SK-N-SH (cell line): ENCODE measurements around the gene MROH2A. TPM values are rescaled to one million over a fixed set of nuclear protein-coding genes. Genes with fewer than 3 reads are reported as not detected.

ENCODE experiments used
- CTCF ChIA-PET: fragments of 300-600, 350-600 bp; formaldehyde crosslinking; extraction: SDS; loops from one replicate; lab custom pipeline; 2021; lab: Yijun Ruan, JAX
- POLR2A ChIA-PET: fragments of 350-600 bp; sonication (Branson Sonifier 250); formaldehyde crosslinking; extraction: SDS; loops from one replicate; lab custom pipeline; 2020; ENCODE audit warnings: antibody characterized with exemption, inconsistent platforms; lab: Yijun Ruan, JAX
- DNase-seq: peaks from one replicate; pipeline ENCODE4 v3.0.0; 2012
- H2AFZ ChIP-seq: fragments of 200-600 bp; sonication (generic); 2 replicates; pipeline ENCODE4 v1.8.1; 2016; ENCODE audit warnings: antibody characterized with exemption, mild to moderate bottlenecking, low read depth
- H3F3A ChIP-seq: fragments of 200-600 bp; sonication (generic); replicated peaks from 2 replicates; pipeline ENCODE3; 2016; ENCODE audit warnings: antibody characterized with exemption, mild to moderate bottlenecking; ENCODE audit not compliant: insufficient read depth
- H3K27ac ChIP-seq, 2 experiments: fragments of 200-500 bp in 1 of 2; fragments of 200-600 bp in 1 of 2; sonication (Bioruptor generic) in 1 of 2; sonication (generic), shearing (Covaris generic) in 1 of 2; 2 replicates each; pipeline versions ENCODE4 v1.5.1 to v1.6.1; 2014 to 2016; ENCODE audit warnings: low read depth in 2 of 2, inconsistent platforms in 1 of 2, low read length in 1 of 2, mild to moderate bottlenecking in 1 of 2, mixed read lengths in 1 of 2
- H3K27me3 ChIP-seq: fragments of 200-600 bp; sonication (generic), shearing (Covaris generic); 2 replicates; pipeline ENCODE4 v1.6.1; 2016; ENCODE audit warnings: mixed run types; ENCODE audit not compliant: insufficient read depth
- H3K36me3 ChIP-seq, 2 experiments: fragments of 200-500 bp in 1 of 2; fragments of 200-600 bp in 1 of 2; sonication (Bioruptor generic) in 1 of 2; sonication (generic) in 1 of 2; replicated peaks in 1 of 2; 2 replicates each; pipeline versions ENCODE3 to v1.5.1; 2014 to 2016; ENCODE audit warnings: low read length in 1 of 2, mild to moderate bottlenecking in 1 of 2; ENCODE audit not compliant: insufficient read depth in 2 of 2, control insufficient read depth in 1 of 2
- H3K4me1 ChIP-seq, 2 experiments: fragments of 200-500 bp in 1 of 2; fragments of 200-600 bp in 1 of 2; sonication (Bioruptor generic) in 1 of 2; sonication (generic), shearing (Covaris generic) in 1 of 2; 2 replicates each; pipeline versions ENCODE4 v1.5.1 to v1.6.1; 2014 to 2016; ENCODE audit warnings: low read depth in 1 of 2, low read length in 1 of 2, mixed run types in 1 of 2; ENCODE audit not compliant: insufficient read depth in 2 of 2, control insufficient read depth in 1 of 2
- H3K4me2 ChIP-seq: fragments of 200-600 bp; sonication (generic), shearing (Covaris generic); 2 replicates; pipeline ENCODE4 v1.6.1; 2017; ENCODE audit warnings: mixed run types
- H3K4me3 ChIP-seq, 2 experiments: fragments of 200-500 bp in 1 of 2; fragments of 200-600 bp in 1 of 2; sonication (Bioruptor generic) in 1 of 2; sonication (generic), shearing (Covaris generic) in 1 of 2; 2 replicates each; pipeline versions ENCODE4 v1.5.1 to v1.8.1; 2014 to 2016; ENCODE audit warnings: low read depth in 2 of 2, inconsistent platforms in 1 of 2, low read length in 1 of 2, mild to moderate bottlenecking in 1 of 2, mixed read lengths in 1 of 2, moderate library complexity in 1 of 2
- H3K79me2 ChIP-seq: fragments of 200-600 bp; sonication (generic); 2 replicates; pipeline ENCODE4 v1.8.1; 2017; ENCODE audit warnings: mild to moderate bottlenecking; ENCODE audit not compliant: insufficient read depth
- H3K9ac ChIP-seq: fragments of 200-600 bp; sonication (generic); 2 replicates; pipeline ENCODE4 v1.6.1; 2017; ENCODE audit warnings: mixed run types
- H3K9me2 ChIP-seq: fragments of 200-600 bp; sonication (generic); 2 replicates; pipeline ENCODE4 v1.6.1; 2017; ENCODE audit warnings: mixed run types
- H3K9me3 ChIP-seq: fragments of 200-600 bp; sonication (generic); 2 replicates; pipeline ENCODE4 v1.6.1; 2017; ENCODE audit warnings: mixed run types, mild to moderate bottlenecking, moderate library complexity
- H4K20me1 ChIP-seq: fragments of 200-600 bp; sonication (generic); 2 replicates; pipeline ENCODE4 v1.6.1; 2017; ENCODE audit warnings: mild to moderate bottlenecking, mixed run types; ENCODE audit not compliant: insufficient read depth
- CTCF ChIP-seq: fragments of 200-600 bp; sonication (generic); IDR thresholded peaks from 2 replicates; pipeline ENCODE4 v1.6.1; 2017; ENCODE audit warnings: antibody characterized with exemption, mild to moderate bottlenecking, moderate library complexity
- ELF1 ChIP-seq: IDR thresholded peaks from 2 replicates; pipeline ENCODE4 v1.4.0; 2012
- EP300 ChIP-seq, 2 experiments: IDR thresholded peaks; 2 replicates each; pipeline versions ENCODE4 v1.4.0 to v1.6.1; 2012; ENCODE audit warnings: borderline replicate concordance in 1 of 2, low read depth in 1 of 2, low read length in 1 of 2
- FOXM1 ChIP-seq: IDR thresholded peaks from 2 replicates; pipeline ENCODE4 v1.4.0; 2012; ENCODE audit warnings: low read depth, mild to moderate bottlenecking
- GABPA ChIP-seq: IDR thresholded peaks from 2 replicates; pipeline ENCODE4 v1.4.0; 2012; ENCODE audit warnings: low read depth, mild to moderate bottlenecking
- GATA2 ChIP-seq: sonication (generic); formaldehyde crosslinking; IDR thresholded peaks from 2 replicates; pipeline ENCODE4 v1.5.0; 2020; ENCODE audit warnings: mild to moderate bottlenecking, missing genetic modification reagents
- JUND ChIP-seq: IDR thresholded peaks from 2 replicates; pipeline ENCODE4 v1.4.0; 2012
- MAX ChIP-seq: IDR thresholded peaks from 2 replicates; pipeline ENCODE4 v1.4.0; 2012; ENCODE audit warnings: low read depth
- MEF2A ChIP-seq: IDR thresholded peaks from 2 replicates; pipeline ENCODE4 v1.4.0; 2012; ENCODE audit warnings: low read depth, borderline replicate concordance
- MXI1 ChIP-seq: IDR thresholded peaks from 2 replicates; pipeline ENCODE4 v1.6.1; 2012; ENCODE audit warnings: mild to moderate bottlenecking, low read depth, low read length, improper control_type of control experiment
- NFIC ChIP-seq: IDR thresholded peaks from 2 replicates; pipeline ENCODE4 v1.4.0; 2012; ENCODE audit warnings: borderline replicate concordance
- POLR2AphosphoS5 ChIP-seq: IDR thresholded peaks from 2 replicates; pipeline ENCODE4 v1.6.1; 2012; ENCODE audit warnings: low read depth, low read length
- RAD21 ChIP-seq: IDR thresholded peaks from 2 replicates; pipeline ENCODE4 v1.6.1; 2012; ENCODE audit warnings: mild to moderate bottlenecking, low read length
- RCOR1 ChIP-seq: fragments of 150-350 bp; IDR thresholded peaks from 2 replicates; pipeline ENCODE4 v1.6.1; 2017; ENCODE audit warnings: antibody characterized with exemption, low read length
- REST ChIP-seq: IDR thresholded peaks from 2 replicates; pipeline ENCODE4 v1.6.1; 2012; ENCODE audit warnings: mild to moderate bottlenecking, low read depth, low read length, moderate library complexity
- RXRA ChIP-seq: IDR thresholded peaks from 2 replicates; pipeline ENCODE4 v1.4.0; 2012; ENCODE audit warnings: low read depth, mild to moderate bottlenecking, borderline replicate concordance
- SIN3A ChIP-seq: IDR thresholded peaks from 2 replicates; pipeline ENCODE4 v1.6.1; 2012; ENCODE audit warnings: low read depth, mild to moderate bottlenecking, low read length, moderate library complexity, borderline replicate concordance
- SMC3 ChIP-seq: IDR thresholded peaks from 2 replicates; pipeline ENCODE4 v1.6.1; 2012; ENCODE audit warnings: low read depth, low read length, improper control_type of control experiment
- TAF1 ChIP-seq: IDR thresholded peaks from 2 replicates; pipeline ENCODE4 v1.6.1; 2012; ENCODE audit warnings: low read depth, mild to moderate bottlenecking, low read length, moderate library complexity, borderline replicate concordance
- TCF12 ChIP-seq: IDR thresholded peaks from 2 replicates; pipeline ENCODE4 v1.4.0; 2012
- TEAD4 ChIP-seq: IDR thresholded peaks from 2 replicates; pipeline ENCODE4 v1.4.0; 2012; ENCODE audit warnings: mild to moderate bottlenecking, borderline replicate concordance; ENCODE audit not compliant: insufficient read depth
- WGBS: methylation state at CpG from one replicate; pipeline ENCODE4 v1.1.6; 2017; ENCODE audit warnings: low lambda C conversion rate; 5-methylcytosine and 5-hydroxymethylcytosine counted together
- polyA plus RNA-seq, 3 experiments: library from polyadenylated mRNA; depleted of rRNA; stranded (reverse); fragments of >200 nt; gene quantifications; 2 replicates each; pipeline ENCODE4 v1.2.3, GENCODE V29; 2012

The MROH2A gene
- polyA plus RNA-seq, 1 of the 3 experiments (the other 2 are of a cell fraction), result 0.02 TPM

GRCh38 chr2:233817361-233817911, 39.3 kb downstream of the MROH2A start:
- H3K79me2 ChIP-seq, result no peaks in the 10 kb centered on the region
- H2AFZ ChIP-seq, result no peak overlapping the region
- WGBS, result 87% methylated on average over 3 of the region's 3 CpGs
- TF ChIP-seq POLR2AphosphoS5 (no peak), SIN3A (no peak), EP300 (IDR thresholded peaks at IDR 0.05; ENCODE audit: borderline replicate concordance in 1 of 2, low read depth in 1 of 2, low read length in 1 of 2) (no peak), RAD21 (no peak)
- ChIA-PET POLR2A (no interaction called here), CTCF (interaction anchor here (1.5 kb wide), 1 partner anchor 15 kb away, joined by 5 read pairs; no protein-coding TSS in a partner anchor)
- H3K27me3 ChIP-seq, result no peaks in the 10 kb centered on the region
- H3K27ac ChIP-seq, result no peak overlapping the region
- H3F3A ChIP-seq, result no peaks in the 10 kb centered on the region
- no peaks in the 10 kb centered on the region for H3K36me3 ChIP-seq
- no peaks in the 10 kb centered on the region for H3K9me3 ChIP-seq
- H3K4me2 ChIP-seq, result no peak overlapping the region
- H3K4me3 ChIP-seq, result no peak overlapping the region
- no peaks in the 10 kb centered on the region for H4K20me1 ChIP-seq
- H3K9ac ChIP-seq, result no peak overlapping the region
- H3K9me2 ChIP-seq, result no peaks in the 10 kb centered on the region
- DNase-seq, result no peak
- peaks cover 0 to 3% of the 10 kb centered on the region in 2 experiments; a peak in 1 of 4 replicates for H3K4me1 ChIP-seq

GRCh38 chr2:233817995-233818638, 40.0 kb downstream of the MROH2A start:
- WGBS, result 85% methylated on average over 10 of the region's 11 CpGs
- ChIA-PET CTCF (interaction anchor here (1.5 kb wide), 1 partner anchor 15 kb away, joined by 5 read pairs; no protein-coding TSS in a partner anchor), POLR2A (no interaction called here)
- peaks cover 0 to 3% of the 10 kb centered on the region in 2 experiments; a peak in 1 of 4 replicates for H3K4me1 ChIP-seq
- no peak overlapping the region for H3K9ac ChIP-seq
- no peak overlapping the region for H3K27ac ChIP-seq
- TF ChIP-seq EP300 (IDR thresholded peaks at IDR 0.05; ENCODE audit: borderline replicate concordance in 1 of 2, low read depth in 1 of 2, low read length in 1 of 2), result no peak
- no peak for TF ChIP-seq MAX
- TF ChIP-seq RCOR1, result no peak
- TF ChIP-seq JUND, result no peak
- TF ChIP-seq RAD21, result no peak
- no peak for TF ChIP-seq SMC3
- no peak for TF ChIP-seq REST
- no peak for TF ChIP-seq MEF2A
- no peak for TF ChIP-seq TEAD4
- no peak for TF ChIP-seq CTCF
- no peak for TF ChIP-seq MXI1
- TF ChIP-seq RXRA, result no peak
- TF ChIP-seq FOXM1, result no peak
- TF ChIP-seq NFIC, result no peak
- TF ChIP-seq TCF12, result no peak
- TF ChIP-seq GATA2 (CRISPR knock-in tag), result no peak
- no peak for TF ChIP-seq GABPA
- TF ChIP-seq ELF1, result no peak
- no peak for TF ChIP-seq TAF1
- no peaks in the 10 kb centered on the region for H3K36me3 ChIP-seq
- no peak overlapping the region for H2AFZ ChIP-seq
- no peak for DNase-seq
- H3K9me3 ChIP-seq, result no peaks in the 10 kb centered on the region
- no peak overlapping the region for H3K4me3 ChIP-seq
- H3F3A ChIP-seq, result no peaks in the 10 kb centered on the region
- no peaks in the 10 kb centered on the region for H3K9me2 ChIP-seq
- no peaks in the 10 kb centered on the region for H3K27me3 ChIP-seq
- no peak overlapping the region for H3K4me2 ChIP-seq
- H4K20me1 ChIP-seq, result no peaks in the 10 kb centered on the region
- H3K79me2 ChIP-seq, result no peaks in the 10 kb centered on the region
